Stimulated activated CD4-positive, alpha-beta T cell treated with anti-CD3 and anti-CD28 coated beads, Interleukin-2, amount 100 ng/mL, for 4 hours (primary cell): ENCODE results near the gene PRUNE2.

ENCODE experiments used
- DNase-seq: peaks from one replicate; pipeline ENCODE4 v3.0.0-alpha.2; 2020; ENCODE audit warnings: low read depth

Gene PRUNE2

DNA sequence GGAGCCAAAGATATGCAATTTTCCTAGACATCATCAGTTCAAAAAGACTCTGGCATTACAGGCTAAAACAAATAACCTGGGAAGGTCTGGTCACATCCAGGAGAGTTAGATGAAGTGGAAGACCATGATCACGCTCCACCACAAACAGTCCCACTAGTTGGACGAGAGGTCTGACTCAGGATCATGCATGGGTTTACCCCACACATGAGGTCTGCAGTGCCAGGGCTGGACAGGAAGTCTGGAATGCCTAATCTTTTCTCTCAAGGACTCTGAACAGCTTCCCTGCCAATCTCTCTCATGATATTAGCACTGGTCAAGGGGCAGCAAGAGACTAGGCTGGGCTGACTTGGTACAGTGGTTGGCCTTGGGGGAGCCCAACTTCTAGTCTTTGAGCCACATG is 7.1 kb downstream of the PRUNE2 start:
- DNase-seq: no peak

DNA sequence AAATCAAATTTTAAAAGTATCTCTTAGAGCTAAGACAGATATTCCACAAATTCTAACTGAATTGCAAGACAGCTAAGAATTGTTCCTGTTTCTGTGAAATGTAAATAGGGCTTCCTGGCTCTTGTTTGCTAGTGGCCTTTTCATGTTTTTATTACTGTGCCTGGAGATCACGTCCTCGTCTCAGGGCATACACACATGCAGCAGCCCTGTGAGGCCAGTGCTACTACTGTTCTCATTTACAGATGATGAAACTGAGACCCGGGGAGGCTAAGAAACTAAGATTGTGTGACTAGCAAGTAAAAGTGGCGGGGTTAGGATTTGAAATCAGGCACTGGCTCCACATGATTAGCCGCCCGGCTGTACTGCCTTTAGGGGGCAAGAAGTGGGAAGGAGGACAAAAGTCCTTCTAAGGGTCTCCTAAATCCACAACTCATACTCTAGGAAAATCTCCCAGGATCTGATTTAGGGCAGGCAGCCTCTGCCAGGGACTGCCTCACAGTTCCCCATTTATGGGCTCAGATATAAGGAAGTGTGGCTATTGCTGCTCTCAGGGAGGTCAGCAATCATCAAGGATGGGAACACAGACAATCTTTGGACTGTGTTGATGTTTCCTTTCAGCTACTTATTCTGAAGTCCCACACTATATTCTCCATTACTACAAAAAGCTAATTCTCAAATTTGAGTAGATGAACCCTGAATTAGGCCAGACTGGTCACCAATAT is 7.9 kb downstream of the PRUNE2 start:
- no peak for DNase-seq

DNA sequence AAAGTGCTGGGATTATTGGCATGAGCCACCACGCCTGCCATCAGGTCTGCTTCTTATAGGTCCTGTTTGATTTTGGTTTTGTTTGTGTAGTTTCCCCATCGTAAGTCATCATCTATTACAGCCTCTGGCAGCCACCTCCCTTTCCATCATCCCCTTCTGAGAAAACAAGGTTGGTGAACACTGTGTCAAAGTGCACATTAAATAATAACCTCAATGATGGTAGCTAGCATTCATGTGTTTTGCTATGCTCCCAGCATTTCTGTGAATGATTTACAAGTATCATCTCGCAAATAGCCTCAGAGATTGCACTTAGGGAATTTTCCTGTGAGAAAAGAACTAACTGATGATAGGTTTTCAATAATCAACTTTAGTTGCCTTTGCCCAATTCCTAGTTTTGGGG is 9.9 kb downstream of the PRUNE2 start:
- no peak for DNase-seq

DNA sequence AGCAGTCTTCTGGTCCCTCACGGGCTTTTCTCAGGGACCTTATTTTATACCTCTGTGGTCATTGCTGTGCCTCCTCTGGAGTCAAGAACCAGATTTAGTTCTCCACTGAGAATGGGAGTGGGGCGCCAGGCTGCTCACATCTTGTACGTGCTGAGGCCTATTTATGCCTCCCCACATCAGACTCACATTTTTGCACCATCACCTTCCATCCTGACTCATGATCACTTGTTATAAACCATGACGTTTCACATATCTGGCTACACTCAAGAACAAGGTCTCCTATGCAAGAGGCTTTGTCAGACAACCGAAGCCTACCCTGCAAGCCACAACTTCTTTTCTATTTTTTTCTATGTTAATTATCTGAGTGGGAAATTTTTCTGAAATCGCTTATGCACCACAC is 10.7 kb downstream of the PRUNE2 start:
- DNase-seq: no peak

DNA sequence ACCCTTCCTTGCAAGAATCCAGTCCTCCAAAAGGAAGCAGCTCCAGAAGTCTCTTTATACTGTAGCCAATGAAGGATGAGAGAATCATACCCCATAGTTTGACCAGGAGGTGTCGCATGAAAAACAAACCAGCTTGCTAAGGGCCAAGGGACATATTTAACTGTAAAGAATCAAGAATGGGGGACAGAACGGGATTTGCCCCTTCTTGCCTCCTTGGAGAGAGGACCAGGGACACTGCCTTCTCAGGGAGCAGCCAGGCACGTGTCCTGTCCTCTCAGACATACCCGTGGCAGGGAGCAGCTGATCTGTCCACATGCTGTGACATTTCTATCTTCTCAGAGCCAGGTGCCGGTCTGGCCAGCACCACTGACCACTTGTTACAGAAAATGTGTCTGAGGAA is 11.7 kb downstream of the PRUNE2 start:
- DNase-seq: no peak

DNA sequence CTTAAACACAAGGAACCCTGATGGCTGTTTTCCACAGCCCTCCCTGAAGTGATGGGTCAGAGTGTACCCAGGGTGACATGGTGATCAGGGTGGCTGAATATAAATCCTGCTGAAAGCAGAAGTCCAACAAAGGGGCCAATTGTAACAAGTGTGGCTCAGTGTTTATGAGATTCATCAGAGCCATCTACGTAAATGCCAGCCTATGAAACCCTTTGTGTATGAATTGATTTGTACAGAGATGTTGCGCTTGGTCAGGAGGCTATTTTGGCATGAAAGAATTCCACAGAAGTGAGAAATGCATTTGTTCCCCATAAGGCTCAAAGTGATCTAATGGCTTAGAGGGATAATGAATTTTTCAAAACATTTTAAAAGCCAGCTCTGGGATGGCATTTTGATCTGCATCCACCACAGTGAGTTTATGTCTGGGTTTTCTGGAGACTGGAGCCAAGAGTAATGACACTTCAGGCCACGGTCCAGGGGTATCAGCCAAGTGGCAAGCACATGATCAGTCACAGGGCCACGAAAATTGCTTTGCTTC is 12.4 kb downstream of the PRUNE2 start:
- DNase-seq: no peak

DNA sequence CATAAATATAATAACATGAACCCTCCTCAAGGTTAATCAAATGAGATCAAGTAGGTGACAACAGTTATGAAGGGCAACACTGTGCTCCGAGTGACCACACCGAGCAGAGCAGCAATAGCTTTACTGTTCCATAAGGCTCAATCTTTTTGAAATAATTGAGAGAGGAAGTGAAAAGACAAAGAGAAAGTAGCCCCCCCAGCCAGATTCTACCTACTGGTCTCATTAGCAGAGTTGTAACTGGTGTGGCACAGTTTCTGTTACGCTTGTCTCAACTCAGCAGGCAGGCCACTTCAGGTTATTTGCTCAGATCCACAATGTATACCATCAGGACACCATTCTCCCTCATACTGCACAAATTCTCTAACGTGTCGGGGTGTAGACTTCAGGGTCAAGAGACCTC is 14.0 kb downstream of the PRUNE2 start:
- DNase-seq: no peak

- no peak for DNase-seq
Observed at GRCh38 chr9:76891279-76891678, 14.6 kb downstream of the PRUNE2 start.

DNA sequence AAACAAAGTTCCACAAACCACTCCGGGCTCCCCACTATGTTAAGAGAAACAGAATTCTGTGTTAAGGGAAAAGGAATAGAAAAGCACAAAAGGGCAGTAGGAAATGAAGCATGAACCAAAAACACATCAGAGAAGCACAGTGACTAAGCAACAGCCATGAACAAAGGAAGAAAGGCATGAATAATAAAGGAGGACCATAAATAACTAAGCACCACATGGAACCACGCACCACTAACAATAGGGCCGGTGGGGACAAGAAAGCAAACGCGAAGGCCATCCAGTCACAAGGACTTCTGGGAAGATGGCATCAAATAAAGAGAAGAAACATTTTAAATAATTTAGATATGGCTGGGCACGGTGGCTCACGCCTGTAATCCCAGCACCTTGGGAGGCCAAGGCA is 18.0 kb downstream of the PRUNE2 start:
- no peak for DNase-seq

- no peak for DNase-seq
Observed at GRCh38 chr9:76887003-76887821, 18.7 kb downstream of the PRUNE2 start.

GRCh38 chr9:76886318-76886717 is 19.6 kb downstream of the PRUNE2 start:
- no peak for DNase-seq

DNA sequence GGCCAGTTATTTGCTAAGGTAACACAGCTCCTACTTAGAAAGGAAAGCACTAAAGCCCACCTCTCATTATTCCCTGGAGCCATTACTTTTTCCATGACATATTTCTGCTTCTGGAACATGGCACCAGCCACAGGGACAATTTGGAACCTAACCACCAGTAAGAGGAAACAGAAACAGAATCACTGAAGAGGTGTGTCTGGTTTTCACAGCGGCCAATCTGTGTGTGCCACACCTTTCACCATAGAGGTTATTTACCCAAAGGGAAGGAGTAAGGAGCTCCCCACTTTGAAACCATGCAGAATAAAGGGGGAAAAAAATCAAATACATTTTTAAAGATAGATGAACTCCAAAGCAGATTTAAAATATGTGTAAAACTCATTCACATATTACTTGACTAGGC is 21.1 kb downstream of the PRUNE2 start:
- DNase-seq: no peak

DNA sequence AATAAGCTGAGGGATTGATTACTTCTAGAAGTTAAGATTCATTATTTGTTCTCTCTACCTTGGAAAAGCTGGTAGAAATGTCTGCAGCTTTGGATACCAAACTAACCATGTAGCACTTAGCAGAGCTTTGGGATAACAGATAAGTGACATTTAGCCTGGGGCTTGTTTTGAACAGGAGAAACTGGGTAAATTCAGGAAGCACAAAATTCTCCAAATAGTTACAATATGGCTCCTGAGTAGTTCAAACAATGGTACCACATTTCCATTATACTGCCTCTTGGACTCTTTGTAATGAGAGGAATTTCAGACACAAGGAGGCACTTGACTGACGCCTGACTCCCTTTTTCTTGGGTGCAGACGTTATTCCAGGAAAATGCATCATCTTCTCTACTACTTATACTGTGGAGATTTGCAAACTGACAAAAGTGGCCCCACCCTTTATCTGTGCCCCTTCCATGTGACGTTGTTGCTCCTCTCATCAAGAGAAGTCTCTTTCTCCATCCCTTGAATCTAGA is 22.5 kb downstream of the PRUNE2 start:
- no peak for DNase-seq

- DNase-seq: no peak
Observed at GRCh38 chr9:76882686-76883085, 23.2 kb downstream of the PRUNE2 start.

- DNase-seq: no peak
Observed at GRCh38 chr9:76880210-76880609, 25.7 kb downstream of the PRUNE2 start.

DNA sequence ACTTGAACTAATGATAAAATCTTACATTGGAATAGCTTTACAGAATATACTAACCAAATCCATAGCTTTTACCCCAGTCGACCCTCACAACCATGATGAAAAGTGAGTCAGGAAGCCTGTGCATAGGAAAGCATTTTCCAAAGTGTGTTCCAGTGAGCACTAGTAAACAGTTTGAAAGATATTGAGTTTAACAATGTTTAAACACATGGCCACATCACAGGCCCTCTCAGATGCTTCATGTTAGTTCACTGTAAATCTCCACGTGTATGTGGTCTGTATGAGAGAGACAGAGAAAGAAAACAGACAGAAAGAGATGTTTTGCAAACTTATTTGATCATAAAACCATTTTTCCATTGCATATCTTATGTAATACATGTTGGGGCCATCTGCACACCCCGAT is 27.0 kb downstream of the PRUNE2 start:
- no peak for DNase-seq

GRCh38 chr9:76877961-76878360 is 28.0 kb downstream of the PRUNE2 start:
- no peak for DNase-seq

GRCh38 chr9:76876098-76876497 is 29.8 kb downstream of the PRUNE2 start:
- DNase-seq: no peak

- no peak for DNase-seq
Observed at GRCh38 chr9:76873821-76874220, 32.1 kb downstream of the PRUNE2 start.

DNA sequence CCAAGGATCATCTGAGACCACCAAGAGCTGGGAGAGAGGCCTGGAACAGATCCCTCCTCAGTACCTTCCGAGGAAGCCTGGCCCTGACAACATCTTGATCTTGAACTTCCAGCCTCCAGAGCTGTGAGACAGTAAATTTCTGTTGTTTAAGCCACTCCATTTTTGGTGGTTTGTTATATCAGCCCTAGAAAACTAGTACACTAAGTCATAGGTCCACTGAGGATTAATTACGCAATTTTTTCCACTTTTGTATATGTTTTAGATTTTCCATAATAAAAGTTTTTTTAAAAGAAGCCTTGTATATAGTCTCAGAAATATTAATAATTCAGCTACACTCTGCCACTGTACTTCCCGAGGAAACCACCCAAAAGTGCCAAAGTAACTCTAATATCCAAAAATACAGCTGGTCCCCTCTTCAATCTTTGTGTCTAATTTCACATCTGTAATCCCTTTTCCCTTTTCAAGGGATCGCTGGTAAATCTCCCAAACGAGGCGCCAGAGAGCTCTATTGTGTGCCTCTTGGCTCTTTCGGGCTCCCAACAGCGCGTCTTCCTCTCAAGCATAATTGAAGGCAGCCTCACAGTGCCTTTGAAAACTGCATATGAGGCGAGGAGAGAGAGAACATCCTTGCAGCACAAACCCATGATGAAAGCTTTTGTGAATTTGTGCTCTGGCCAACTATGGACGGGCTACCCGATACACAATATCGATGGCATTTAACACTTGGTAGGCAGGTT is 32.7 kb downstream of the PRUNE2 start:
- DNase-seq: no peak

GRCh38 chr9:76868897-76869296 is 37.0 kb downstream of the PRUNE2 start:
- DNase-seq: no peak

DNA sequence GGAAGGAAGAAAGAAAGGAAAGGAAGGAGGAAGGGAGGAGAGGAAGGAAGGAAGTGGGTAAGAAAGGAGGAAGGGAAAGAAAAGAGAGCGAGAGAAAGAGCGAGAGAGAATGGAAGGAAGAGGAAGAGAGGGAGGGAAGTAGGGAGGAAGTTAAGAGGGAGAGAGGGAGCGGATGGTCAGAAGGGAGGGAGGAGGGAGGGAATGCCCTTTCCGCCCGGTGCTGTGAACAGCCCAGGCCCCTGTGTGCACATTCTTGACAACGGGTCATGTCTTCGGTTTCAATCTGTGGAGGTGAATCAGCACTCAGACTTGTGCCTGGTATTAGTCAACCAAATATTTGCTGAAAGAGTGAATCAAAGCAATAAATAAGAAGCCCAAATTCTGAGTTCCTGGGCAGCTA is 39.2 kb downstream of the PRUNE2 start:
- DNase-seq: no peak

- no peak for DNase-seq
Observed at GRCh38 chr9:76863832-76864231, 42.1 kb downstream of the PRUNE2 start.
